SIG-M5 treated with dmso at 0.1 percent for 504 hours (cell line): Measurements from ENCODE around the gene ZP3.
"Not testable (repeated sequence)": the region's sequence is repeated elsewhere in the genome, so short reads cannot be mapped to it uniquely, and the experiment has no call there.

ENCODE experiments used
- DNase-seq: peaks from one replicate; lab custom pipeline; 2025; ENCODE audit not compliant: unreplicated experiment; lab: John Stamatoyannopoulos, UW

The ZP3 gene

DNA sequence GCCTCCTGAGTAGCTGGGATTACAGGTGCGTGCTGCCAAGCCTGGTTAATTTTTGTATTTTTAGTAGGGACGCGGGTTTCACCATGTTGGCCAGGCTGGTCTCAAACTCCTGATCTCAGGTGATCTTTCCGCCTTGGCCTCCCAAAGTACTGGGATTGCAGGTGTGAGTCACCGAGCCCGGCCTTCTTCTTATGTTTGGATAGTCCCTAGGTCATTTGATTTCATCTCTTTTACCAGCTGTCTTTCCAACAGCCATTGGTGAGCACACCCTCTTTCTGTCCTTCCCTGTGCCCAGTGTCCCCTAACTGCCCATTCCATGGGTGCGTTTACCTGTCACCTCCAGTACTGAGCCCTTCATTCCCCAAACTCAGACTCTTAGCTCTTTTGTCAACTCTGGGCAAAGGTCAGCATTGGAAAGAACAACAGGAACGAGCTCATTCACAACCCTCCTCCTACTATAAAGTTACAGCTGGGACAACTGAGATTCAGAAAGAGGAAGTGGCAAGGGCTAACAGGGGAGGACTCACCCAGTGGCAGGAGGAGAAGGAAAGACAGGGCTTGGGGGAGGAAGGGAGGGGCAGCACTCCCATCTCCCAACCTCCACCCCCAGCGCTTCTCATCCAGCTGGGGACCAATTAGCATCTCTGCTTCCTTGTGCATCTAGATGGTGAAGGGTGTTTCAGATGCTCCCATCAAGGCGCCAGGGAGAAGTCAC is 20.8 kb upstream of the ZP3 start:
- DNase-seq, result peak; percentile 94

DNA sequence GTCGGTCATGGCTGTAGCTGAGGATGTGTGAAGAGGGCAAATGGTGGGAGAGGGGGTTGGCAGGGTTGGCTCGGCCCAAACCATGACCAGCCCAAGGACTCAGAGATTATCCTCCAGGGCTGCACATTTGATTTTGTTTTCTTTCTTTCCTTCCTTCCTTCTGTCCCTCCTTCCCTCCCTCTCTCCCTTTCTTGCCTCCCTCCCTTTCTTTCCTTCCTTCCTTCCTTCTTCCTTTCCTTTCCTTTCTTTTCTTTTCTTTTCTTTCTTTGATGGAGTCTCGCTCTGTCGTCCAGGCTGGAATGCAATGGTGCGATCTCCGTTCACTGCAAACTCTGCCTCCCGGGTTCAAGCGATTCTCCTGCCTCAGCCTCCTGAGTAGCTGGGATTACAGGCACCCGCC is 19.0 kb upstream of the ZP3 start:
- DNase-seq, result no peak

DNA sequence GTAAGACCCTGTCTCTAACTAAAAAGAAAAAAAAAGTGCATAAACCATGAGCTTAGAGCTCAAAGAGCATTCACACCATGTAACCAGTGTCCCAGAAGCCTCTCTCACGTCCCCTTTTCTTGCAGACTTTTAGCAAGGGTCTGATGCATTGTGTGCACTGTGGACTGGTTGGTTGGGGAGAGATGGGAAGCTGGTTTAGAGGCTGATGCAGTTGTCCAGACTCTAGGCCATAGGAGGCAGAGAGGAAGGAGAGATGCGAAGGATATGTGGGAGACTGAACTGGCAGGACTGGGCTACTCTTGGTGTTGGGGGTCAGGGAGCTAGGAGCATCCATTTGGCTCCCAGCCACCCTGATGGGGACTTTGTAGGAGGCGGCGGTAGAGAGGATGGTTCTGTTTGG is 17.0 kb upstream of the ZP3 start:
- DNase-seq, result no peak

DNA sequence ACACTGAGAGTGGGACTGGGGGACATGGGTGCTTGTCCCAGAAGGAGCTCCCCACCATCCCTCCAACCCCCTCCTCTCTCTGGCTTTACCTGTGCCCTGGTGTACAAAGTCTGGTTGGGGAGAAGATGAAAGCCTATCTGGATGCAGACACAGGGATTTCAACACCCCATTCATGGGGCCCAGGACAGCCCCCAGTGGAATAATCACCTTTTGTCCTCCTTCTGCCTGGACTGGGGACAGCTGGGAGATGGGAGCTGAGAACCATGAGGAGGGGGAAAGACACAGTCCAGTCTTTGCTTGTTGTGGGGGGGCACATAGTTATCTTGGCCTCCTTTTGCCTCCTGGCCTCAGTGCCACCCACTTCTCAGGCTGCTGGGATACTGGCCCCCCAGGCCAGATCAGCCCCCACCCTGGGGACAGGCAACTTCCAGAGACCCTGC is 16.6 kb upstream of the ZP3 start:
- DNase-seq, result no peak

DNA sequence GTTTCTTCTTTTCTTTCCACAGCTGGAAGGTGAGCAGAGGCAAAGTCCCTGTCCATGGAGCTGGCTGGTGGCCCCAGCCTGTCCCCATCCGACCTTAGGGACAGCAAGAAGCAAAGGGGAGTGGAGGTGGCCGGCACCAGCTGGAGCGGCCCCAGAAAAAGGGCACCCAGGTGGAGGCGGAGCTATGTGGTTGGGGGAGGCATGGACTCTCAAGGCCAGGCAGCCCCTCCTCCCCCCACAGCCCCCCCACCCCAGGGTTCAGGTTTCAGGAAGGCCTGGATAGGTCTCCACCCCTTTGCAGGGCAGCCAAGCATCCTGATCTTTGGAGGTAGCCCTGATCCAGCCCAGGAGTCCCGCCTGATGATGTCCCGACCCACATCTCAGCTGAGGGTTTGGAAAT is 15.2 kb upstream of the ZP3 start, which contains the start of gene SSC4D:
Gene SSC4D (minus strand): TSS at position 161 of the 400 bp plus-strand sequence. CDS start 5,258 bp downstream, outside the sequence.
- DNase-seq, result no peak

DNA sequence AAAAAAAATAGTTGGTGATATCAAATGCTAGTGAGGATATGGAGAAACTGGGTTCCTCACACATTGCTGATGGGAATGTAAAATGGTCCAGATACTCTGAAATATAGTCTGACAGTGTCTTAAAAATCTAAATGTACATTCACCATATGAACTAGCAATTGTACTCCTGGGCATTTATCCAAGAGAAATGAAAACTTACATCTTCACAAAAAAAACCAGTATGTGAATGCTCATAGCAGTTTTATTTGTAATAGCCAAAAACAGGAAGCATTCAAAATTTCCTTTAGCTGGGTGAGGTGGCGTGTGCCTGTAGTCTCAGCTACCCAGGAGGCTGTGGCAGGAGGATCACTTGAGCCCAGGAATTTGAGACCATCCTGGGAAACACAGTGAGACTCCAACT is 13.1 kb upstream of the ZP3 start:
- DNase-seq, result no peak

DNA sequence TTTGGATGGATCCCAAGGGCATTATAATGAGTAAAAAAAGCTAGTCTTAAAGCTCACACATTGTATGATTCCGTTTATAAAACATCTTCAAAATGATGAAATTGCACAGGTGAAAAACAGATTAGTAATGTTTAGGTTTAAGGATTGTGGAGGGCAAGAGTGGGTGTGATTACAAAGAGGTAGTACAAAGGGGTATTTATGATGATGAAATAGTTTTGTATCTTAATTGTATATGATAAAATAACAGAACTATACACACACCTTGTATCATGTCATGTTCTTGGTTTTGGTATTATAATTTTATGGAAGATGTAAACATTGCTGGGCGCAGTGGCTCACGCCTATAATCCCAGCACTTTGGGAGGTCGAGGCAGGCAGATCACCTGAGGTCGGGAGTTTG is 12.5 kb upstream of the ZP3 start:
- DNase-seq, result no peak

DNA sequence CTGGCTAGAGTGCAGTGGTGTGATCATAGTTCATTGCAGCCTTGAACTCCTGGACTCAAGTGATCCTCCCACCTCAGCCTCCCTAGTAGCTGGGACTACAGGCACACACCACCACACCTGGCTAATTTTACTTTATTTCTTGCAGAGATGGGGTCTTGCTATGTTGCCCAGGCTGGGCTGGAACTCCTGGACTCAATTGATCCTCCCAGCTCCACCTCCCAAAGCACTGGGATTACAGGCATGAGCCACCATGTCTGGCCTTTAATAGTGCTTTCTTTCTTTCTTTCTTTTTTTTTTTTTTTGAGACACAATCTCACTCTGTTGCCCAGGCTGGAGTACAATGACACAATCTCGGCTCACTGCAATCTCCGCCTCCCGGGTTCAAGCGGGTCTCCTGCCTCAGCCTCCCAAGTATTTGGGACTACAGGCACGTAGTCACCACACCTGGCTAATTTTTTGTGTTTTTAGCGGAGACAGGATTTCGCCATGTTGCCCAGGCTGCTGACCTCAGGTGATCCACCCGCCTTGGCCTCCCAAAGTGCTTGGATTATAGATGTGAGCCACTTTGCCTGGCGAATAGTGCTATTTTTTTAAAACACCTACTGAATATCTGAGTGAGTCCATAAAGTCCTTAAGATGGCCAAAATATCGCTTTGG is 7.0 kb upstream of the ZP3 start:
- DNase-seq, result not testable (repeated sequence)

DNA sequence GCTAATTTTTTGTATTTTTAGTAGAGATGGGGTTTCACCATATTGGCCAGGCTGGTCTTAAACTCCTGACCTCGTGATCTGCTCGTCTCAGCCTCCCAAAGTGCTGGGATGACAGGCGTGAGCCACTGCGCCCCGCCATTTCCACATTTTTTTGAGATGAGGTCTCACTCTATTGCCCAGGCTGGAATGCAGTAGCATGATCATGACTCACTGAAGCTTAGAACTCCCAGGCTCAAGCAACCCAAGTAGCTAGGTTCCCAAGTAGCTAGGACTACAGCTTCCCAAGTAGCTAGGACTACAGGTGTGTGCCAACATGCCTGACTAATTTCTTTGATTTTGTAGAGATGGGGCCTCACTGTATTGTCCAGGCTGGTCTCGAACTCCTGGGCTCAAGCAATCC is 3.7 kb upstream of the ZP3 start:
- DNase-seq, result not testable (repeated sequence)

DNA sequence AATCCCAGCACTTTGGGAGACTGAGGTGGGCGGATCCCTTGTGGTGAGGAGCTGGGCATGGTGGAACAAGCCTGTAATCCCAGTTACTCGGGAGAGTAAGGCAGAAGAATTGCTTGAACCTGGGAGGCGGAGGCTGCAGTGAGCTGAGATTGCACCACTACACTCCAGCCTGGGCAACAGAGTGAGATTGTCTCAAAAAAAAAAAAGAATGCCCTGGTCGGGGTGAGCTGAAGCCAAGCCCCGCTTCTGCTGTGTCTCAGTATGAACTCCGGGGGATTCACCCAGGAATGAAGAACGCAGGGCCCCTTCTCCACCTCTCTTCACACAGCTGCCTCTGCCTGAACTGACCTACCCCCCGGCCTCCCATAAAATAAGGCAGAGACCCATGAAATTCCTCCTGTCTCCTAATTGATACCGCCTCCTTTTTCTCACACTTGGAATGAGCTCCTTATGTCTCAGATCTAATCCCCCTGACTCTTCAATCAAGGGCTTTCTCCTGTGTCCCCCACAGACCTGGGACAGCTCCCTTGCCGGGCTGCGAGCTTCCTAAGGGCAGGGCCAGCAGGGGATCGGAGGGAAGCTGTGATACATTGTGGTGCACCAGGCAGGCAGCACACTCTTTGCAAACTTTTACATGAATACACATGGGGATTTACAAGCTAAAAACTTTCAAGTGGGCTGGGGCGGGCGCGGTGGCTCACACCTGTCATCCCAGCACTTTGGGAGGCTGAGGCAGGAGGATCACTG is 911 bp upstream of the ZP3 start:
- no peak for DNase-seq

DNA sequence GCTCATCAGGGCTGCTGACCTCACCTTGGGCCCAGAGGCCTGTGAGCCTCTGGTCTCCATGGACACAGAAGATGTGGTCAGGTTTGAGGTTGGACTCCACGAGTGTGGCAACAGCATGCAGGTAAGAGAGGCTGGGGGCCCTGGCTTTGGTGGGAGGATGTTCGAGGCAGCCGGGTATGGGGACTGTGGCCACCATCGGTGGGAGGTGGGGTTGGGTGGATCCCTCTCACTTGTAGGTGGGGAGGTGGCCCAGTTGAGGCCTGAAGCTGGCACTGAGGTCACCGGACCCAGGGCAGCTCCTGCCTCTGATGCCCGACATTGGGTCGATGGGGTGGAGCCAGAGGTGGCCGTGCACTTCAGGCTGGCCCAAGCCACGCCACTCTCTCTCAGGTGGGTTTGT is 406 bp downstream of the ZP3 start:
- no peak for DNase-seq

DNA sequence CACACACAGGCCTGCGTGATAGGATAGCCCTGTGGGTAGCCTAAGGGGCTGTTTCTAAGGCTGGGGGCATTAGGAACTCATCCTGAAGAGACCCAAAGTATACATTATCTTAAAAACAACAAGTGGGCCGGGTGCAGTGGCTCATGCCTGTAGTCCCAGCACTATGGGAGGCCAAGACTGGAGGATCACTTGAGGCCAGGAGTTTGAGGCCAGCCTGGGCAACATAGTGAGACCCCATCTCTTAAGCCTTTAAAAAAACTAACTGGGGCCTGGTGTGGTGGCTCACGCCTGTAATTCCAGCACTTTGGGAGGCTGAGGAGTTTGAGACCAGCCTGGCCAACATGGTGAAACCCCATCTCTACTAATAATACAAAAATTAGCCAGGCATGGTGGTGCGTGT is 808 bp downstream of the ZP3 start:
- DNase-seq, result not testable (repeated sequence)

DNA sequence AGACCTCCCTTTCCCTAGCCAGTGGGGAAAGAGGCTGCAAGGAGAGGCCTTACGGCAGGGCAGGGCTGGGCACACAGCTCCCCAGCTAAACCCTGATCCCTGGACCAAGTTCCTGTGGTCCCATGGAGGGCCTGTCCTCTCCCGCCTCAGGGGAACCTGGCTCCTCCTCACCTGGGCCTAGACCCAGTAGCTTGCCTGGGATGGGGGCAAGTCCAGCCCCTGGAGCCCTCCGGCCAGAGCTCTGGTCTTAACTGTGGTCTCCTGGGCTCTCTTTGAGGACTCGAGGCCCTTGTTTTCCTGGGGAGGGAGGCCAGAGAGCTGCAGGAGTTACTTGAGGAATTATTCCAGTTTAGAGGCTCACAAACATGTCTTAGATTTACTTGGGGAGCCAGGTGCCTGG is 1.5 kb downstream of the ZP3 start:
- DNase-seq, result no peak

DNA sequence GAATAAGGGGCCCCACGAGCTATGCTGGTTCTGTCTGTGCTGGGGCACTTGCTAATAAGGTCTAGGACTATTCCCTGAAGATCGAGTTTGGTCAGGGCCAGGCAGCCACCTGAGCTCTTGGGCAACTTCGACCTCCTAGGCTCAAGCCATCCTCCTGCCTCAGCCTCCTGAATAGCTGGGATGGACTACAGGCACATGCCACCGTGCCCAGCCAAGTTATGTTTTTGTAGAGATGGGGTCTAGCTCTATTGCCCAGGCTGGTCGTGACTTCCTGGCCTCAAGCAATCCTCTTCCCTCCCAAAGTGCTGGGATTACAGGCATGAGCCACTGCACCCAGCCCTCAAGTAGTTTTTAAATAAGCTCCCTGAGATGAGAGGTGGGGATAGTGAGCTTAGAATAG is 2.9 kb downstream of the ZP3 start:
- DNase-seq, result no peak

DNA sequence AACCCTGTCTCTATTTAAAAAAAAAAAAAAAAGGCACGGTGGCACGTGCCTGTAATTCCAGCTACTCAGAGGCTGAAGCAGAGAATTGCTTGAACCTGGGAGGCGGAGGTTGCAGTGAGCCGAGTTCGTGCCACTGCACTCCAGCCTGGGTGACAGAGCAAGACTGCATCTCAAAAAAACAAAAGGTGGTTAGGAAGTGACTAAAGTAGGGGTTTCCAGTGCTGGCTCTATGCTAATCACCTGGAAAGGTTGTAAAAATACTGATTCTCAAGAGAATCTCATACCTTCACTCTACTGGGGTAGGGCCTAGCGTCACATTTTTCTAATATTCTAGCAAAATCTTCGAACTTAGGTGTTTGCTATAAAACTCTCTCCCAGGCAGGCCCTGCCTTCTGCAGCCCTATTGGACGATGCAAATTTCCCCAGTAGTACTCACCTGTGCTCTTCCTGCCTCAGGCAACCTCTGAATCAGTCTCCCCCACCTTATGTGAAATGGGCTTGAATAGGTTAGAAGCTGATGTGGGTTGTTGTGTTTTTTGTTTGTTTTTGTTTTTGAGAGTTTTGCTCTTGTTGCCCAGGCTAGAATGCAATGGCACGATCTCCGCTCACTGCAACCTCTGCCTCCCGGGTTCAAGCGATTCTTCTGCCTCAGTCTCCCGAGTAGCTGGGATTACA is 3.5 kb downstream of the ZP3 start:
- no peak for DNase-seq

DNA sequence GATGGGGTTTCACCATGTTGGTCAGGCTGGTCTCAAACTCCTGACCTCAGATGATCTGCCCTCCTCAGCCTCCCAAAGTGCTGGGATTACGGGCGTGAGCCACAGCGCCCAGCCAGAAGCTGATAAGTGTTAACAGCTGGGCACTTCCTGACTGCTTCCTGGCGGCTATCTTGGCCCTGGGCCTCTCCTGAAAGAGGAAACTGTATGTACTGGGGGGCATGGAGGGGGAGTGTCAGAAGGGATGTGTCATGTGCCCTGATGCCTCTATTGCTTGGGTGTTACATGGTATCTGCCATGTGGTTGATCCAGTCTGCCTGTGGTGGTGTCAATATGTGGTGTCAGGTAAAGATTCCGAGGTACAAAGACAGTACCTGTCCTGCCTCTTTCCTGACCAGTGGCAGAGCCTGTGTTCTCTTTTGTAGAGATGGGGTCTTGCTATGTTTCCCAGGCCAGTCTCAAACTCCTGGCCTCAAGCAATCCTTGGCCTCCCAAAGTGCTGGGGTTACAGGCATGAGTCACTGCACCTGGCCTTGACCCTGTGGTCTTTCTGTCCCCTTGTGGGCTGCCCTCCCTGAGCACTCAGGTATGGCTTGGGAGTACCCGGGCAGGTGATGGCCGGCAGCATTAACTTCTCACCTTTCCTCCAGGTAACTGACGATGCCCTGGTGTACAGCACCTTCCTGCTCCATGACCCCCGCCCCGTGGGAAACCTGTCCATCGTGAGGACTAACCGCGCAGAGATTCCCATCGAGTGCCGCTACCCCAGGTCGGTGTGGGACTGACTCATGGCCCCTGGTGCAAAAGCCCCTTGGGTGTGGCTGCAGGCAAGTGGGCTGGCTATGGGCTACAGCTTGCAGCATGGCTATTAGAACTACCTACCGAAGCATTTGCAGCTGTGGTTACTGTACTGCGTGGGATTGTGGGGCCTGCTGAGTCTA is 4.4 kb downstream of the ZP3 start:
- peak; percentile 60 for DNase-seq

DNA sequence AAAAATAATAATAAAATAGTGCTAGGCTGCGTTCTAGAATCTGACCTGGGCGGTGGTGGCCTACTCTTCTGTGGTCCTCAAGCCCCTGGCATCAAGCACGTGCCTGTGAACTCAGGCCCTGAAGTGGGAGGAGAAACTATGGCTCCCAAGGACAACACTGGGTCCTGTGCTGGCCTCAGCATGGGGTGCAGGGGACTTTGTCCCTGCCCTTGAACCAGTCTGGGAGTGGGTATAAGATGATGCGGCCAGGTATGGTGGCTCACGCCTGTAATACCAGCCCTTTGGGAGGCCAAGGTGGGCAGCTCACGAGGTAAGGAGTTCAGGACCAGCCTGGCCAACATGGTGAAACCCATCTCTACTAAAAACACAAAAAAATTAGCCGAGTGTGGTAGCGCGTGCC is 5.5 kb downstream of the ZP3 start:
- no peak for DNase-seq

DNA sequence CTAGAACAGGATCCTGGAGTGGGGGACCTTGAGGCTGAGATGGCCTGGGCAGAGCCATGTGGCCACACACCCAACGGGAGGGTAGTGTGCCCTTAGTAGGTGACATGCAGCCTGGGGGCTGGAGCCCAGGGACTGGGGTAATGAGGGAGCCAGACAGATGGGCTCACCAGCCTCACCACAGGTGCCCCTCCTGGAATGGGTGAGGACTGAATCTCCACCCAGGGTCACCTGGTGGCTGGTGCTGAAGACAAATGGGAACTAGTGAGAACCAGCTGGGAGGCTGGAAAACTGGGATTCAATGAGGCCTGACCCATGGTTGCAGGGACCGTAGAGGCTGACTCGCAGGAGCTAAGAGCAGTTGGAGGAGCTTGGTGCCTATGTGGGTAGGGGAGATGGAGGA is 6.1 kb downstream of the ZP3 start:
- no peak for DNase-seq

DNA sequence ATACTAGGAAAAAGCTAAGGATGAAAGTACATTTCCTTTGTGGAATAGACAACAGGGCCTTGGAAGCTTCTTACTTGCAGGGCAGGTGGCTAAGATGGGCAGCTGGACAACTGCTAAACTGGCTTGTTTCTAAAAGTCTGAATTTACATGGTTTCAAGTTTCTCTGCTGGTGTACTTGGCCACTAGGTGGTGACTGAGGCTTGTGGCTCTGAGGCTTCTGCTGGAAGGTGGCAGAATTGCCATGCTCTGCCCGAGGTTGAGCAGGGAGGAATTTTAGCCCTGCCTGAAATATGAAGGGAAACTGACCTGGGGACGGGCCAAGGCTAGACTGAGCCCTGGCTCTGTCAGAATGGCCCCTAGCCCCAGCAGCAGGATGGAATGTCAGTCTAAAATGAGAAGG is 13.1 kb downstream of the ZP3 start:
- DNase-seq, result peak; percentile 78

DNA sequence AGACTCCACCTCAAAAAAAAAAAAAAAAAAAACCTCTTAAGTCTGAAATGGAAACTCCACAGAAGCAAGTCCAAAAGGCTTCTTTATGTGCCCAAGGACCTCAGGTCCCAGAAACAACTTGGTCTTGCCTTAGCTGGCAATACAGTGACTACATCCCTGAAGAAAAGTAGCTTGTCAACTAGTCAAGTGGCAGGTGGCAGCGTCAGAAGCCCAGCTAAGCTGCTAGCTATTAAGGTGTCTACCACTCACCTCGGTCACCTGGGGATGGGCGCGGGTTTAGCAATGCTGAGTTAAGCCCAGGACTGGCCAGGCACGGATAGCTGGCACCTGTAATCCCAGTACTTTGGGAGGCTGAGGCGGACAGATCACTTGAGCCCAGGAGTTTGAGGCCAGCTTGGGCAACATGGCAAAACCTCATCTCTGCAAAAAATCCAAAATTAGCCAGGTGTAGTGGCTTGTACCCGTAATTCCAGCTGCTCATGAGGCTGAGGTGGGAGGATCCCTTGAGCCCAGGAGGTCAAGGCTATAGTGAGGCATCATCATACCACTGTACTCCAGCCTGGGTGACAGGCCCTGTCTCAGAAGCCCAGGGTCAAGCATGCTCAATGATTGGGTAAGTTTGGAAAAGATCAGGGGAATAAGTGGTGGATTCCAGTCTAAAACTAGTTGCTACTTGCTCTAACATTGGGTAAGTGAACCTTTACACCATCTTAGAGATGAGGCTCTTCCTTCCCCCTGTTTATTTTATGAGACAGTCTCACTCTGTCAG is 14.6 kb downstream of the ZP3 start:
- not testable (repeated sequence) for DNase-seq
